Activated naive CD4-positive, alpha-beta T cell treated with anti-CD3 and anti-CD28 coated beads, Interleukin-2, amount 50 U/mL, for 72 hours (primary cell): ENCODE data around the gene ZNF575. TPM values are rescaled to one million over a fixed set of nuclear protein-coding genes. Genes with fewer than 3 reads are reported as not detected.
"Not testable (repeated sequence)": the region's sequence is repeated elsewhere in the genome, so short reads cannot be mapped to it uniquely, and the experiment has no call there.

Experiments
- ATAC-seq, 2 donors: fragments of 150-1000 bp; cut with Tn5 transposase; 2 replicates each; pipeline ENCODE4 v1.10.0; 2021; ENCODE audit warnings: mild to moderate bottlenecking in 2 of 2, moderate library complexity in 2 of 2
- DNase-seq, 2 donors: peaks; one replicate each; pipeline ENCODE4 v3.0.0; 2021 to 2022; ENCODE audit warnings: low spot score in 2 of 2
- H3K27ac Mint-ChIP-seq, 2 donors: one replicate each; pipeline ENCODE4 v1.8.0; 2022; ENCODE audit warnings: mild to moderate bottlenecking in 2 of 2, mixed read lengths in 2 of 2
- H3K36me3 Mint-ChIP-seq, 2 donors: one replicate each; pipeline ENCODE4 v1.8.0; 2022; ENCODE audit warnings: mixed read lengths in 2 of 2
- H3K9me3 Mint-ChIP-seq, 2 donors: one replicate each; pipeline ENCODE4 v1.8.0; 2022; ENCODE audit warnings: mixed read lengths in 2 of 2
- total RNA-seq, 2 donors: library from RNA; stranded (reverse); gene quantifications; one replicate each; pipeline ENCODE4 v1.2.3, GENCODE V29; 2022

ZNF575 gene
- total RNA-seq, 2 donors from 2014 or later: 0.98 to 3.3 TPM

GRCh38 chr19:43527860-43528622 is 4.9 kb upstream of the ZNF575 start:
- peaks cover 1 to 10% of the 10 kb centered on the region in 2 donors for H3K36me3 Mint-ChIP-seq
- no peaks in the 10 kb centered on the region for H3K9me3 Mint-ChIP-seq
- H3K27ac Mint-ChIP-seq: peak overlapping the region in 1 of 2 donors; percentile 98
- ATAC-seq (peak; percentile 16 to 27), DNase-seq (no peak)

- peak in 1 of 2 donors; percentile 34 for ATAC-seq
- peak overlapping the region; percentile 86 to 88 for H3K27ac Mint-ChIP-seq
- H3K9me3 Mint-ChIP-seq: no peaks in the 10 kb centered on the region
- peaks cover 0 to 5% of the 10 kb centered on the region in 2 donors for H3K36me3 Mint-ChIP-seq
- no peak for DNase-seq
Measured at GRCh38 chr19:43532571-43532961, 422 bp upstream of the ZNF575 start.

- peaks cover 0 to 5% of the 10 kb centered on the region in 2 donors for H3K9me3 Mint-ChIP-seq
- H3K36me3 Mint-ChIP-seq: peaks cover 6 to 12% of the 10 kb centered on the region in 2 donors
- DNase-seq (peak; percentile 92 to 99), ATAC-seq (peak; percentile 82 to 85)
- H3K27ac Mint-ChIP-seq: peak overlapping the region; percentile 86 to 99
Measured at GRCh38 chr19:43533546-43534304, 737 bp downstream of the ZNF575 start.

DNA sequence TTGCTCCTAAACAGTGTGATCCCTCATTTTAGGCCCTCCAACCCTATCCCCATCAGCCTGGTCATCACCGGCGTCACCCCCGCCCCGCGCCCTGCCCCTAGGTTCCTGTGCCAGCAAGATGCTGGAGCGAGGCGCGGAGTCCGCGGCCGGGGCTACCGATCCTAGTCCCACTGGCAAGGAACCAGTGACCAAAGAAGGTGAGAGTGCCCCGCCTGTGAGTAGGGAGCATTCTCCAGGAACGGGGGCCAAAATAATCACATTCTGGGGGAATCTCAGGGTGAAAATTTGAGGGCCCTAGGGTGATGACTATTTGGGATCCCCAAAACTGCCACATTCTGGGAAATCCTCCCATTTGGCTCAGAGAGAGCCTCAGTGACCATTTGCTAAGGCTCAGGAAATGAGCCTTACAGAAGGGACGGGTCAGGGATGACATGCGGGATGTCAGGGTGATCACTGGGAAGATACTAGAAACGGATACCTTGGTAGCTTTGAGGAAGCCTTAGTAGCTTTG is 1.4 kb downstream of the ZNF575 start:
- Mint-ChIP-seq H3K27ac (peak overlapping the region in 1 of 2 donors; percentile 29), H3K36me3 (peaks cover 12 to 18% of the 10 kb centered on the region in 2 donors), H3K9me3 (peaks cover 4 to 9% of the 10 kb centered on the region in 2 donors)
- no peak for ATAC-seq
- DNase-seq: no peak

DNA sequence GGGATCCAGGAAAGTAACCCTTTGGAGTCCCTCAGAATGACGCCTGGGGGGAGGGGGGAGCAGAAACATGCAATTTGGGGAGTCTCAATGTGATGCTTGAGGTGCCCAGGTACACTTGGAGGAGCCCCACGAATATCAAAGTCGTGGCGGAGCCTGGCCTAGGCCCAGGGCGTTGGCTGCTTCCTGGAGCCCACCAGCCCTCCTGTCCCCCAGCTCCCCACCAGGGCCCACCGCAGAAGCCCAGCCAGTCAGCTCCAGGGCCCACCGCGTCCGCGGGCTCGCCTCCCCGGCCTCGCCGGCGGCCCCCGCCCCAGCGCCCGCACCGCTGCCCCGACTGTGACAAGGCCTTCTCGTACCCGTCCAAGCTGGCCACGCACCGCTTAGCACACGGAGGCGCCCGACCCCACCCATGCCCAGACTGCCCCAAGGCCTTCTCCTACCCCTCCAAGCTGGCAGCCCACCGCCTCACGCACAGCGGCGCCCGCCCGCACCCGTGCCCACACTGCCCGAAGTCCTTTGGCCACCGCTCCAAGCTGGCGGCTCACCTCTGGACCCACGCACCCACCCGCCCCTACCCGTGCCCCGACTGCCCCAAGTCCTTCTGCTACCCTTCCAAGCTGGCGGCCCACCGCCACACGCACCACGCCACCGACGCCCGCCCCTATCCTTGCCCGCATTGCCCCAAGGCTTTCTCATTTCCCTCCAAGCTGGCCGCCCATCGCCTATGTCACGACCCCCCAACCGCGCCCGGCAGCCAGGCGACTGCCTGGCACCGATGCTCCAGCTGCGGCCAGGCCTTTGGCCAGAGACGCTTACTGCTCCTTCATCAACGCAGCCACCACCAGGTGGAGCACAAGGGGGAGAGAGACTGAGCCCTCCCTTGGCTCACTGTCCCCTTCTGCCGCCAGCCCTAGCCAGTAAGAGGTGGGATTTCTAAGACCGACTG is 2.1 kb downstream of the ZNF575 start:
- Mint-ChIP-seq H3K36me3 (peaks cover 17 to 25% of the 10 kb centered on the region in 2 donors), H3K27ac (peak overlapping the region in 1 of 2 donors; percentile 29), H3K9me3 (peaks cover 5 to 9% of the 10 kb centered on the region in 2 donors)
- ATAC-seq (no peak), DNase-seq (peak in 1 of 2 donors; percentile 20)

DNA sequence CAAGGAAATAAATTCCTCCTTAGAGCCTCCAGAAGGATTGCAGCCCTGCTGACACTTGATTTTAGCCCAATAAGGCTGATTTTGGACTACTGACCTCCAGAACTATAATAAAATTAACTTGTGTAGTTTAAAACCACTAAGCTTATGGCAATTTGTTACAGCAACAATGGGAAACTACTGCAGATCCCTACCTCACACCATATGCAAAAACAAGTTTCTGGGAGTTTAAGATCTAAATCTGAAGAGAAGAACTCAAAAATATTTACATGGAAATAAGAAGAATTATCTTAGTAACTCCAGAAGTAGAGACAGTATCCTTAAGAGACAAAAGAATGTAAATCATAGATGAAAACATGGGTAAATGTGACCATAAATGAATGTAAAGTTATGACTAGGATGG is 5.9 kb downstream of the ZNF575 start:
- DNase-seq: no peak
- Mint-ChIP-seq H3K36me3 (peaks cover 26 to 33% of the 10 kb centered on the region in 2 donors), H3K27ac (no peak overlapping the region), H3K9me3 (peaks cover 5 to 9% of the 10 kb centered on the region in 2 donors)
- ATAC-seq: no peak

DNA sequence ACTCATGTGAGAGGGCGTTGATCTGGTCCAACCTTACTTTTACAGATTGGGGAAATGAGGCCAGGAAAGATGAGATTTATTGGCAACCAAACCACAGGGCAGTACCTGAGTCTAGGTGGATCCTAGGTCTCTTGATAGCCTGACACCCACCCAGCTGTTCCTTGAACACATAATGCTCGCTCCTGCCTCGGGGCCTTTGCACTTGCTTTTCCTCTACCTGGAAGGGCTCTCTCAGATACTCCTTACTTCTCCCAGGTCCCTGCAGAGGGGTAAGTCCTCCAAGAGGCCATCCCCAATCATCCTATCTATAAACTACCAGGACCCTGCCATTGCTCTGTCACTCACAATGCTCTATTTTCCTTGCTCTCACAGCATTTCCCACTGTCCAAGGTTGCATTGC is 7.4 kb downstream of the ZNF575 start:
- no peak for ATAC-seq
- peaks cover 5 to 9% of the 10 kb centered on the region in 2 donors for H3K9me3 Mint-ChIP-seq
- H3K36me3 Mint-ChIP-seq: peaks cover 26 to 30% of the 10 kb centered on the region in 2 donors
- no peak for DNase-seq
- no peak overlapping the region for H3K27ac Mint-ChIP-seq

DNA sequence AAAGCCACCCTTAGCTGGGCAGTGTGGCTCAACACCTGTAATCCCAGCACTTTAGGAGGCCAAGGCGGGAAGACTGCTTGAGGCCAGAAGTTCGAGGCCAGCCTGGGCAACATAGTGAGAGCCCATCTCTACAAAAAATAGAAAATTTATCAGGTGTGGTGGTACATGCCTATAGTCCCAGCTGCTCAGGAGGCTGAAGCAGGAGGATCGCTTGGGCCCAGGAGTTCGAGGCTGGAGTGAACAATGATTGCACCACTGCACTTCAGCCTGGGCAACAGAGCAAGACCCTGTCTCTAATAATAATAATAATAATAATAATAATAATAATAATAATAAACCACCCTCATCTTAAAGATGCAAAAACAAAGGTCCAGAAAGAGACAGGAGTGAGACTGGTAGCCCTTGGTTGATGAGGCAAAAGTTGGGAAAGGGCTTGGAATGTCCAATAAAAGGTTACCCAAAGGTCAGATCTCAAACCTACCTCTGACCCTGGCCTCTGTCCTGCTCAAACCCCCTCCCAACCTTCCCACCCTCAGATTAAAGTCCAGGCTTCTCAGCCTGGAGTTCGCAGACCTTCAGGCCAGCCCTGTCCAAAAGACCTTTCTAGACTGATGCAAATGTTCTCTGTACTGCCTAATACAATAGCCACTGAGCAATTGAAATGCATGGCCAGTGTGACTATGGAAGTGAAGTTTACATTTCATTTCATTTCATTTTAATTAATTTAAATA is 9.1 kb downstream of the ZNF575 start:
- Mint-ChIP-seq H3K36me3 (peaks cover 26 to 28% of the 10 kb centered on the region in 2 donors), H3K9me3 (peaks cover 5 to 9% of the 10 kb centered on the region in 2 donors), H3K27ac (no peak overlapping the region)
- no peak for ATAC-seq
- DNase-seq: no peak

DNA sequence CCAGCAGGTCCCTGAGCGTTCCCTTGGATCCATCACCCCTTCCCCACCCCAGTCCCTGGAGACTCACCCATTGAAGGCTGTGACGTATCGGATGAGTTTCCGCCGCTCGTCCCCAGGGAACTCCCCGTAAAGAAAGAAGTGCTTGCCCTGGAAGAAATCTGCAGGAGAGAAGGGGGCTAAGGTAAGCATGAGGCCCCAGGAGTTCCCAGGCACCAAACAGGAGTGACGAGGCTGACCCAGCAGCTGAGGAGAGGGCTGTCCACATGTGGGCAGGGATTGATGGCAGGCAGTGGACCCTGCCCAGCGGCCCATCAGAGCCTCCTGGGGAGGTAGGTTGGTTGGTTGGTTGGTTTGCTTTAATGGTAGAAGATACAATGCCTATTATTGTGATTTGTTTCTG is 11.1 kb downstream of the ZNF575 start:
- DNase-seq (no peak), ATAC-seq (no peak)
- Mint-ChIP-seq H3K36me3 (peaks cover 16 to 18% of the 10 kb centered on the region in 2 donors), H3K27ac (peak overlapping the region in 1 of 2 donors; percentile 82), H3K9me3 (peaks cover 3% of the 10 kb centered on the region in 2 donors)

DNA sequence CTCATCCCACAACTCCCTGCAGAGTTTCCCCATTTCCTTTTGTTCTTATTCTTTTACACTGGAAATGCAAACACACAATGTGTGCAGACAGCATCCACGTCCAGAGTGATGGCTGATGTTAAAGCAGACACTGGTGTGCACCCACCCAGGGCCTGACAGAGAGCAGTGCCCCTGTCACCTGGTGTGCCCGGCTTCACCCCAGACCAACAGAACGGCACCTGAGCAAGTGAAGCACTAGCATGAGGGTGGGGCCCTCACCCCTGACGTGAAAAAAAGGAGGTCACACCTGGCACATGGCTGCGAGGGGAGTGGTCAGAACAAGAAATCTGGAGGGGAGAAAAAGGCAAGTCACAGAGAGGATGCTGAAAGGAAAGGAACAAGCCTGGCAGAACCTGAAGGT is 12.3 kb downstream of the ZNF575 start:
- DNase-seq (no peak), ATAC-seq (no peak)
- peaks cover 6 to 7% of the 10 kb centered on the region in 2 donors for H3K36me3 Mint-ChIP-seq
- peak overlapping the region; percentile 82 to 92 for H3K27ac Mint-ChIP-seq
- H3K9me3 Mint-ChIP-seq: no peaks in the 10 kb centered on the region

DNA sequence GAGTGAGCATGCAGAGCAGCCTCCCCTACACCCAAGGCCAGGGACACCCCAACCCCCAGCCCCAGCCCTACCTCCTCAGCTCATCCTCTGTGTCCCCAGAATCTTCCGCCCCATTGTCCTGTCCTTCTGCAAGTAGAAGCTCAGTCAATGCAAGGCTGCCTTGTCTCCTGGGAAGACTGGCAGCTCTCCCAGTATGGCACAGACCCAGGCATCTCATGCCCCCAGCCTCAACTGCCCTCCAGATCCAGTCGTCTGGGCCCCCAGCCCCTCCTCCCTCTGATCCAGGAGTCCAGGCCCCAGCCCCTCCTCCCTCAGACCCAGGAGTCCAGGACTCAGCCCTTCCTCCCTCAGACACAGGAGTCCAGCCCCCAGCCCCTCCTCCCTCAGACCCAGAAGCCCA is 13.0 kb downstream of the ZNF575 start:
- H3K27ac Mint-ChIP-seq: peak overlapping the region; percentile 65 to 82
- ATAC-seq (no peak), DNase-seq (no peak)
- peaks cover 5 to 7% of the 10 kb centered on the region in 2 donors for H3K36me3 Mint-ChIP-seq
- H3K9me3 Mint-ChIP-seq: no peaks in the 10 kb centered on the region

GRCh38 chr19:43546581-43546980 is 13.6 kb downstream of the ZNF575 start:
- H3K9me3 Mint-ChIP-seq: no peaks in the 10 kb centered on the region
- no peak for ATAC-seq
- peaks cover 1 to 2% of the 10 kb centered on the region in 2 donors for H3K36me3 Mint-ChIP-seq
- peak overlapping the region; percentile 53 to 86 for H3K27ac Mint-ChIP-seq
- DNase-seq: no peak

DNA sequence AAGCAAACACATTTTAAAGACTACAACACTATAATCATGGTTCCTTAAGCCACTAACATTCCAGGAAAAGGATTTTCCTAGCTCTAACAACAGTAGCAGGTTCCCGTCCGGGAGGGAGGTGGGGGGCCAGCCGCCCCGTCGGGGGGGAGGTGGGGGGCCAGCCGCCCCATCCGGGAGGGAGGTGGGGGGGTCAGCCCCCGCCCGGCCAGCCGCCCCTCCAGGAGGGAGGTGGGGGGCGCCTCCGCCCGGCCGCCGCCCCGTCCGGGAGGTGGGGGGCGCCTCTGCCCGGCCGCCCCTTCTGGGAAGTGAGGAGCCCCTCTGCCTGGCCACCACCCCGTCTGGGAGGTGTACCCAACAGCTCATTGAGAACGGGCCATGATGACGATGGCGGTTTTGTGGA is 14.9 kb downstream of the ZNF575 start:
- not testable (repeated sequence) for H3K9me3 Mint-ChIP-seq, H3K36me3 Mint-ChIP-seq, H3K27ac Mint-ChIP-seq, DNase-seq, ATAC-seq

DNA sequence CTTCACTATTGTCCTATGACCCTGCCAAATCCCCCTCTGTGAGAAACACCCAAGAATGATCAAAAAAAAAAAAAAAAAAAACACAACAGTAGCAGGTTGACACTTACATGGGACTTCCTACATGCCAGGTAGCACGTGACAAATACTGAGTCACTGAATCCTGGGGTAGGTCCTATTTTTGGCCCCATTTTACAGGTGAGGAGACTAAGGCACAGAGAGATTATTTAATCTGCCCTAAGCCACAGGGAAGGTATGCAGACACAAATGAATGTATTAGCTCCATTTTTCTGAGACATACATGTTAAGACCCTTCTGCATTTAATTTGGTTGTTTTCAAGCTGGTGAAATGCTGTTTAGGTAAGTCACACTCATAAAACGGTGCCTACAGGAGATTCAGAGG is 15.7 kb downstream of the ZNF575 start:
- Mint-ChIP-seq H3K9me3 (no peaks in the 10 kb centered on the region), H3K27ac (peak overlapping the region in 1 of 2 donors; percentile 22), H3K36me3 (no peaks in the 10 kb centered on the region)
- ATAC-seq: no peak
- no peak for DNase-seq

GRCh38 chr19:43551399-43552197 is 18.6 kb downstream of the ZNF575 start:
- Mint-ChIP-seq H3K27ac (peak overlapping the region; percentile 31 to 73), H3K9me3 (no peaks in the 10 kb centered on the region), H3K36me3 (no peaks in the 10 kb centered on the region)
- ATAC-seq (no peak), DNase-seq (no peak)
